ENCODE measurements around the gene HNRNPDL.
"Not testable (repeated sequence)": the region's sequence is repeated elsewhere in the genome, so short reads cannot be mapped to it uniquely, and the experiment has no call there.

HNRNPDL gene

GRCh38 chr4:82433791-82434190 is 3.5 kb upstream of the HNRNPDL start:
- no peak for DNase-seq (ENCODE audit: low read depth in 4 of 4, low spot score in 1 of 4)

GRCh38 chr4:82432596-82432995 is 2.3 kb upstream of the HNRNPDL start:
- DNase-seq (ENCODE audit: low read depth in 4 of 4, low spot score in 1 of 4) = no peak

- no peak for DNase-seq (ENCODE audit: low read depth in 4 of 4, low spot score in 1 of 4)
These were observed 1.6 kb upstream of the HNRNPDL start for GRCh38 chr4:82431831-82432230.

- DNase-seq (ENCODE audit: low read depth in 4 of 4, low spot score in 1 of 4) = peak in 3 of 4 experiments; percentile 4 to 25 (median 20)
These were observed 893 bp upstream of the HNRNPDL start for GRCh38 chr4:82430964-82431745.

- no peak for DNase-seq (ENCODE audit: low read depth in 4 of 4, low spot score in 1 of 4)
These were observed 502 bp downstream of the HNRNPDL start for GRCh38 chr4:82429728-82430192.

GRCh38 chr4:82428969-82429727 is 1.1 kb downstream of the HNRNPDL start:
- DNase-seq (ENCODE audit: low read depth in 4 of 4, low spot score in 1 of 4) = peak; percentile 72 to 93 (median 86)

GRCh38 chr4:82428526-82428968 is 1.7 kb downstream of the HNRNPDL start:
- no peak for DNase-seq (ENCODE audit: low read depth in 4 of 4, low spot score in 1 of 4)

- DNase-seq (ENCODE audit: low read depth in 4 of 4, low spot score in 1 of 4) = no peak
These were observed 4.8 kb downstream of the HNRNPDL start for GRCh38 chr4:82425478-82425877.

GRCh38 chr4:82423245-82424054 is 6.8 kb downstream of the HNRNPDL start:
- peak in 1 of 4 experiments; percentile 7 for DNase-seq (ENCODE audit: low read depth in 4 of 4, low spot score in 1 of 4)

GRCh38 chr4:82422616-82423015 is 7.6 kb downstream of the HNRNPDL start:
- no peak for DNase-seq (ENCODE audit: low read depth in 4 of 4, low spot score in 1 of 4)

GRCh38 chr4:82421796-82422560 is 8.3 kb downstream of the HNRNPDL start:
- no peak for DNase-seq (ENCODE audit: low read depth in 4 of 4, low spot score in 1 of 4)

- DNase-seq (ENCODE audit: low read depth in 4 of 4, low spot score in 1 of 4) = no peak
These were observed 10.8 kb downstream of the HNRNPDL start for GRCh38 chr4:82419451-82419850.

GRCh38 chr4:82415922-82416365 is 14.3 kb downstream of the HNRNPDL start:
- no peak for DNase-seq (ENCODE audit: low read depth in 4 of 4, low spot score in 1 of 4)

- DNase-seq (ENCODE audit: low read depth in 4 of 4, low spot score in 1 of 4) = not testable (repeated sequence)
These were observed 15.2 kb downstream of the HNRNPDL start for GRCh38 chr4:82415061-82415460.

GRCh38 chr4:82403725-82404124 is 26.5 kb downstream of the HNRNPDL start:
- DNase-seq (ENCODE audit: low read depth in 4 of 4, low spot score in 1 of 4) = no peak

GRCh38 chr4:82402196-82402775 is 28.0 kb downstream of the HNRNPDL start:
- no peak for DNase-seq (ENCODE audit: low read depth in 4 of 4, low spot score in 1 of 4)

GRCh38 chr4:82401600-82401999 is 28.7 kb downstream of the HNRNPDL start:
- no peak for DNase-seq (ENCODE audit: low read depth in 4 of 4, low spot score in 1 of 4)

- no peak for DNase-seq (ENCODE audit: low read depth in 4 of 4, low spot score in 1 of 4)
These were observed 32.0 kb downstream of the HNRNPDL start for GRCh38 chr4:82398263-82398662.

- no peak for DNase-seq (ENCODE audit: low read depth in 4 of 4, low spot score in 1 of 4)
These were observed 32.7 kb downstream of the HNRNPDL start for GRCh38 chr4:82397527-82397926.

- no peak for DNase-seq (ENCODE audit: low read depth in 4 of 4, low spot score in 1 of 4)
These were observed 35.4 kb downstream of the HNRNPDL start for GRCh38 chr4:82394896-82395295.
